IPS-18a (cell line): ENCODE measurements around the gene VOPP1.

Source experiments
- H3K27ac ChIP-seq: one replicate; pipeline ENCODE4 v1.5.1; 2013; ENCODE audit warnings: low read length
- H3K27me3 ChIP-seq: one replicate; pipeline ENCODE4 v1.6.1; 2013; ENCODE audit warnings: mild to moderate bottlenecking, low read length; ENCODE audit not compliant: control insufficient read depth, insufficient read depth
- H3K36me3 ChIP-seq: one replicate; pipeline ENCODE4 v1.6.1; 2013; ENCODE audit warnings: low read depth, low read length; ENCODE audit not compliant: control insufficient read depth
- H3K4me1 ChIP-seq: one replicate; pipeline ENCODE4 v1.6.1; 2013; ENCODE audit warnings: low read depth, low read length; ENCODE audit not compliant: control insufficient read depth
- H3K4me3 ChIP-seq: one replicate; pipeline ENCODE4 v1.5.1; 2013; ENCODE audit warnings: low read length
- H3K9ac ChIP-seq: one replicate; pipeline ENCODE4 v1.6.1; 2013; ENCODE audit warnings: mild to moderate bottlenecking, low read length, moderate library complexity
- H3K9me3 ChIP-seq: one replicate; pipeline ENCODE4 v1.6.1; 2013; ENCODE audit warnings: low read depth, low read length; ENCODE audit not compliant: control insufficient read depth

VOPP1 gene

GRCh38 chr7:55468495-55468894 lies 103.8 kb downstream of the VOPP1 start:
- no peaks in the 10 kb centered on the region for H3K36me3 ChIP-seq
- H3K27ac ChIP-seq: no peak overlapping the region
- H3K4me1 ChIP-seq: no peaks in the 10 kb centered on the region
- peaks cover 9% of the 10 kb centered on the region for H3K9me3 ChIP-seq
- no peak overlapping the region for H3K4me3 ChIP-seq
- no peak overlapping the region for H3K9ac ChIP-seq
- H3K27me3 ChIP-seq: no peaks in the 10 kb centered on the region

- peaks cover 11% of the 10 kb centered on the region for H3K9me3 ChIP-seq
- H3K4me1 ChIP-seq: no peaks in the 10 kb centered on the region
- H3K27ac ChIP-seq: no peak overlapping the region
- no peaks in the 10 kb centered on the region for H3K36me3 ChIP-seq
- H3K27me3 ChIP-seq: no peaks in the 10 kb centered on the region
- no peak overlapping the region for H3K9ac ChIP-seq
- H3K4me3 ChIP-seq: no peak overlapping the region
These were observed 105.2 kb downstream of the VOPP1 start for GRCh38 chr7:55467047-55467593.

GRCh38 chr7:55465691-55466090 lies 106.6 kb downstream of the VOPP1 start:
- H3K9ac ChIP-seq: no peak overlapping the region
- no peak overlapping the region for H3K4me3 ChIP-seq
- no peak overlapping the region for H3K27ac ChIP-seq
- no peaks in the 10 kb centered on the region for H3K27me3 ChIP-seq
- H3K4me1 ChIP-seq: no peaks in the 10 kb centered on the region
- H3K36me3 ChIP-seq: no peaks in the 10 kb centered on the region
- H3K9me3 ChIP-seq: peaks cover 14% of the 10 kb centered on the region

- H3K9me3 ChIP-seq: peaks cover 25% of the 10 kb centered on the region
- H3K4me3 ChIP-seq: no peak overlapping the region
- H3K27ac ChIP-seq: no peak overlapping the region
- H3K36me3 ChIP-seq: no peaks in the 10 kb centered on the region
- no peaks in the 10 kb centered on the region for H3K27me3 ChIP-seq
- H3K4me1 ChIP-seq: no peaks in the 10 kb centered on the region
- H3K9ac ChIP-seq: no peak overlapping the region
These were observed 107.9 kb downstream of the VOPP1 start for GRCh38 chr7:55464422-55464821.

GRCh38 chr7:55463686-55464262 lies 108.5 kb downstream of the VOPP1 start:
- H3K9ac ChIP-seq: no peak overlapping the region
- H3K9me3 ChIP-seq: peaks cover 32% of the 10 kb centered on the region
- no peaks in the 10 kb centered on the region for H3K36me3 ChIP-seq
- H3K27ac ChIP-seq: no peak overlapping the region
- H3K4me1 ChIP-seq: no peaks in the 10 kb centered on the region
- H3K27me3 ChIP-seq: no peaks in the 10 kb centered on the region
- H3K4me3 ChIP-seq: no peak overlapping the region

GRCh38 chr7:55458351-55458750 lies 114.0 kb downstream of the VOPP1 start:
- H3K27me3 ChIP-seq: no peaks in the 10 kb centered on the region
- no peak overlapping the region for H3K9ac ChIP-seq
- H3K4me1 ChIP-seq: no peaks in the 10 kb centered on the region
- H3K4me3 ChIP-seq: no peak overlapping the region
- peaks cover 27% of the 10 kb centered on the region for H3K9me3 ChIP-seq
- H3K27ac ChIP-seq: no peak overlapping the region
- no peaks in the 10 kb centered on the region for H3K36me3 ChIP-seq

- no peaks in the 10 kb centered on the region for H3K27me3 ChIP-seq
- no peak overlapping the region for H3K4me3 ChIP-seq
- H3K4me1 ChIP-seq: no peaks in the 10 kb centered on the region
- no peaks in the 10 kb centered on the region for H3K36me3 ChIP-seq
- H3K9me3 ChIP-seq: peaks cover 27% of the 10 kb centered on the region
- no peak overlapping the region for H3K27ac ChIP-seq
- H3K9ac ChIP-seq: no peak overlapping the region
These were observed 114.5 kb downstream of the VOPP1 start for GRCh38 chr7:55457801-55458200.

- H3K27ac ChIP-seq: no peak overlapping the region
- peaks cover 3% of the 10 kb centered on the region for H3K9me3 ChIP-seq
- no peaks in the 10 kb centered on the region for H3K4me1 ChIP-seq
- no peak overlapping the region for H3K4me3 ChIP-seq
- no peak overlapping the region for H3K9ac ChIP-seq
- H3K36me3 ChIP-seq: no peaks in the 10 kb centered on the region
- H3K27me3 ChIP-seq: no peaks in the 10 kb centered on the region
These were observed 119.3 kb downstream of the VOPP1 start for GRCh38 chr7:55452971-55453370.

GRCh38 chr7:55449992-55450535 lies 122.2 kb downstream of the VOPP1 start:
- H3K9me3 ChIP-seq: no peaks in the 10 kb centered on the region
- no peaks in the 10 kb centered on the region for H3K27me3 ChIP-seq
- no peaks in the 10 kb centered on the region for H3K36me3 ChIP-seq
- H3K9ac ChIP-seq: no peak overlapping the region
- no peaks in the 10 kb centered on the region for H3K4me1 ChIP-seq
- no peak overlapping the region for H3K27ac ChIP-seq
- no peak overlapping the region for H3K4me3 ChIP-seq

- Histone ChIP-seq H3K36me3 (no peaks in the 10 kb centered on the region), H3K9ac (no peak overlapping the region), H3K27me3 (no peaks in the 10 kb centered on the region), H3K9me3 (no peaks in the 10 kb centered on the region), H3K4me1 (no peaks in the 10 kb centered on the region), H3K27ac (no peak overlapping the region), H3K4me3 (no peak overlapping the region)
These were observed 122.9 kb downstream of the VOPP1 start for GRCh38 chr7:55449205-55449991.

- H3K4me3 ChIP-seq: no peak overlapping the region
- H3K27ac ChIP-seq: no peak overlapping the region
- H3K9ac ChIP-seq: no peak overlapping the region
- no peaks in the 10 kb centered on the region for H3K4me1 ChIP-seq
- no peaks in the 10 kb centered on the region for H3K27me3 ChIP-seq
- H3K36me3 ChIP-seq: no peaks in the 10 kb centered on the region
- no peaks in the 10 kb centered on the region for H3K9me3 ChIP-seq
These were observed 123.8 kb downstream of the VOPP1 start for GRCh38 chr7:55448526-55448925.
